H1 (cell line): Measurements from ENCODE around the gene GPR39. TPM values are rescaled to one million over a fixed set of nuclear protein-coding genes. Genes with fewer than 3 reads are reported as not detected.

Experiments used
- CTCF ChIA-PET: fragments of 300-600 bp; sonication (Branson Sonifier 250); formaldehyde crosslinking; loops from one replicate; lab custom pipeline; 2021; ENCODE audit not compliant: partially characterized antibody; lab: Charles Lee
- POLR2A ChIA-PET: fragments of 300-600 bp; sonication (Branson Sonifier 250); formaldehyde crosslinking; loops from one replicate; lab custom pipeline; 2021; ENCODE audit warnings: inconsistent platforms; ENCODE audit not compliant: partially characterized antibody; lab: Charles Lee
- DNase-seq, 2 experiments: peaks; one replicate each; pipeline versions ENCODE4 v3.0.0 to v3.0.0-alpha.2; 2010 to 2022; ENCODE audit warnings: low spot score in 2 of 2, low read depth in 1 of 2, mixed read lengths in 1 of 2
- FAIRE-seq: peaks from 2 replicates; lab custom pipeline; 2011; peaks lifted over from hg19 to GRCh38; lab: Jason Lieb, UNC
- H2AFZ ChIP-seq: 2 replicates; pipeline ENCODE4 v1.8.1; 2012; ENCODE audit warnings: low read length, inconsistent platforms
- H2AK5ac ChIP-seq: 2 replicates; pipeline ENCODE4 v1.6.1; 2013; ENCODE audit warnings: low read depth, low read length
- H2BK120ac ChIP-seq: replicated peaks from 2 replicates; pipeline ENCODE3; 2013; ENCODE audit warnings: low read depth, low read length, inconsistent platforms
- H2BK12ac ChIP-seq: 2 replicates; pipeline ENCODE4 v1.6.1; 2013; ENCODE audit warnings: low read depth, low read length
- H2BK15ac ChIP-seq: 2 replicates; pipeline ENCODE4 v1.6.1; 2013; ENCODE audit warnings: low read length
- H2BK20ac ChIP-seq: 2 replicates; pipeline ENCODE4 v1.6.1; 2013; ENCODE audit warnings: low read length
- H2BK5ac ChIP-seq: 2 replicates; pipeline ENCODE4 v1.6.1; 2013; ENCODE audit warnings: low read depth, low read length
- H3K14ac ChIP-seq: 2 replicates; pipeline ENCODE4 v1.6.1; 2013; ENCODE audit warnings: inconsistent platforms; ENCODE audit not compliant: insufficient read length
- H3K18ac ChIP-seq: 2 replicates; pipeline ENCODE4 v1.6.1; 2013; ENCODE audit warnings: low read length; ENCODE audit errors: extremely low read depth
- H3K23ac ChIP-seq: 2 replicates; pipeline ENCODE4 v1.6.1; 2013; ENCODE audit warnings: inconsistent platforms; ENCODE audit not compliant: insufficient read length
- H3K23me2 ChIP-seq: 2 replicates; pipeline ENCODE4 v1.6.1; 2013; ENCODE audit warnings: low read depth, low read length
- H3K27ac ChIP-seq: 2 replicates; pipeline ENCODE4 v1.6.1; 2011; ENCODE audit warnings: low read depth, low read length, inconsistent platforms
- H3K27me3 ChIP-seq, 4 experiments: replicated peaks in 1 of 4; 1 replicate in 1 of 4; 2 replicates in 3 of 4; pipeline versions ENCODE4 v1.6.1 to v1.8.1; 2011 to 2013; ENCODE audit warnings: low read length in 3 of 4, mild to moderate bottlenecking in 3 of 4, inconsistent platforms in 2 of 4, mixed read lengths in 2 of 4, moderate library complexity in 1 of 4; ENCODE audit not compliant: control insufficient read depth in 3 of 4, insufficient read depth in 3 of 4; ENCODE audit errors: extremely low read depth in 1 of 4
- H3K36me3 ChIP-seq, 4 experiments: 2 replicates each; pipeline versions ENCODE4 v1.6.1 to v1.8.1; 2011 to 2013; ENCODE audit warnings: mild to moderate bottlenecking in 4 of 4, low read length in 3 of 4, moderate library complexity in 2 of 4, control low read depth in 1 of 4, inconsistent platforms in 1 of 4; ENCODE audit not compliant: insufficient read depth in 4 of 4, control insufficient read depth in 2 of 4
- H3K4ac ChIP-seq: replicated peaks from 2 replicates; pipeline ENCODE3; 2013; ENCODE audit warnings: low read length, low read depth, mixed read lengths, inconsistent platforms; ENCODE audit not compliant: insufficient read length
- H3K4me1 ChIP-seq, 4 experiments: replicated peaks in 1 of 4; 1 replicate in 1 of 4; 2 replicates in 3 of 4; pipeline versions ENCODE4 v1.6.1 to v1.8.1; 2011 to 2013; ENCODE audit warnings: low read length in 3 of 4, inconsistent platforms in 2 of 4, mixed read lengths in 1 of 4; ENCODE audit not compliant: insufficient read depth in 4 of 4, control insufficient read depth in 3 of 4
- H3K4me2 ChIP-seq, 2 experiments: 2 replicates each; pipeline versions ENCODE4 v1.6.1 to v1.8.1; 2011 to 2013; ENCODE audit warnings: low read depth in 2 of 2, low read length in 2 of 2, control low read depth in 1 of 2, inconsistent platforms in 1 of 2, mild to moderate bottlenecking in 1 of 2; ENCODE audit not compliant: insufficient read depth in 1 of 2
- H3K4me3 ChIP-seq, 4 experiments: fragments of 200-600, 300-600 bp in 1 of 4; sonication (generic), shearing (Covaris generic), sonication (Bioruptor Twin) in 1 of 4; 2 replicates each; pipeline versions ENCODE4 v1.5.1 to v1.8.1; 2011 to 2016; ENCODE audit warnings: low read length in 4 of 4, low read depth in 3 of 4, control low read depth in 2 of 4, inconsistent platforms in 2 of 4, mild to moderate bottlenecking in 2 of 4, mixed read lengths in 1 of 4, moderate library complexity in 1 of 4; ENCODE audit not compliant: insufficient read depth in 2 of 4; ENCODE audit errors: extremely low read depth in 1 of 4
- H3K56ac ChIP-seq: replicated peaks from 2 replicates; pipeline ENCODE3; 2013; ENCODE audit warnings: low read depth, mild to moderate bottlenecking, mixed read lengths, low read length, inconsistent platforms; ENCODE audit not compliant: insufficient read length
- H3K79me1 ChIP-seq: 2 replicates; pipeline ENCODE4 v1.6.1; 2013; ENCODE audit warnings: low read depth, low read length, control low read depth
- H3K79me2 ChIP-seq, 2 experiments: 2 replicates each; pipeline versions ENCODE4 v1.6.1 to v1.8.1; 2012 to 2013; ENCODE audit warnings: low read length in 2 of 2, mild to moderate bottlenecking in 2 of 2, inconsistent platforms in 1 of 2; ENCODE audit not compliant: insufficient read depth in 2 of 2, control insufficient read depth in 1 of 2
- H3K9ac ChIP-seq, 4 experiments: replicated peaks in 1 of 4; 1 replicate in 1 of 4; 2 replicates in 3 of 4; pipeline versions ENCODE4 v1.6.1 to v1.8.1; 2011 to 2013; ENCODE audit warnings: low read depth in 3 of 4, low read length in 3 of 4, control low read depth in 2 of 4, mild to moderate bottlenecking in 2 of 4, moderate library complexity in 2 of 4, inconsistent platforms in 1 of 4; ENCODE audit errors: extremely low read depth in 1 of 4
- H3K9me3 ChIP-seq, 2 experiments: 2 replicates each; pipeline versions ENCODE4 v1.6.1 to v1.8.1; 2012 to 2013; ENCODE audit warnings: mild to moderate bottlenecking in 2 of 2, moderate library complexity in 2 of 2, control low read depth in 1 of 2, inconsistent platforms in 1 of 2, low read depth in 1 of 2, low read length in 1 of 2, mixed read lengths in 1 of 2; ENCODE audit not compliant: insufficient read depth in 2 of 2
- H4K20me1 ChIP-seq, 2 experiments: replicated peaks in 1 of 2; 2 replicates each; pipeline versions ENCODE3 to v1.8.1; 2011 to 2013; ENCODE audit warnings: inconsistent platforms in 2 of 2, low read length in 2 of 2, mild to moderate bottlenecking in 1 of 2; ENCODE audit not compliant: insufficient read depth in 2 of 2, control insufficient read depth in 1 of 2
- H4K5ac ChIP-seq: 2 replicates; pipeline ENCODE4 v1.6.1; 2013; ENCODE audit warnings: low read length, low read depth, mixed read lengths, inconsistent platforms; ENCODE audit not compliant: insufficient read length
- H4K8ac ChIP-seq: 2 replicates; pipeline ENCODE4 v1.8.0; 2013; ENCODE audit warnings: mild to moderate bottlenecking, moderate library complexity, low read length, inconsistent platforms; ENCODE audit not compliant: insufficient read depth; ENCODE audit errors: extremely low read depth
- H4K91ac ChIP-seq: replicated peaks from 2 replicates; pipeline ENCODE3; 2013; ENCODE audit warnings: low read length, mixed read lengths, inconsistent platforms; ENCODE audit not compliant: insufficient read length
- EGR1 ChIP-seq: IDR thresholded peaks from 2 replicates; pipeline ENCODE4 v1.6.1; 2011; ENCODE audit warnings: low read depth, low read length, borderline replicate concordance
- RBBP5 ChIP-seq: IDR thresholded peaks from 2 replicates; pipeline ENCODE4 v1.7.1; 2012; ENCODE audit warnings: low read depth, mild to moderate bottlenecking, inconsistent platforms, low read length, moderate library complexity, borderline replicate concordance
- RNF2 ChIP-seq: fragments of 200-900, 300-1000 bp; sonication (generic); IDR thresholded peaks from 2 replicates; pipeline ENCODE4 v1.7.1; 2016; ENCODE audit warnings: borderline replicate concordance, low read depth, mild to moderate bottlenecking, antibody characterized with exemption, low read length; ENCODE audit not compliant: poor library complexity, severe bottlenecking; ENCODE audit errors: missing control alignments
- SIX5 ChIP-seq: IDR thresholded peaks from 2 replicates; pipeline ENCODE4 v1.6.1; 2011; ENCODE audit warnings: mild to moderate bottlenecking, low read depth, low read length
- polyA plus RNA-seq, 7 experiments: library from polyadenylated mRNA; depleted of rRNA in 3 of 7; stranded (reverse) in 5 of 7; unstranded in 2 of 7; fragments of >200 nt in 5 of 7; fragments of 200-250 nt in 2 of 7; gene quantifications; 1 replicate in 5 of 7; 2 replicates in 1 of 7; 4 replicates in 1 of 7; pipeline versions ENCODE4 v1.2.1 to v1.2.3, GENCODE V29; 2011 to 2013; ENCODE audit warnings: missing spikeins in 2 of 7, mixed read lengths in 2 of 7
- total RNA-seq: library from RNA; stranded (reverse); fragmentation: NEBNext Ultra II Directional; extraction: Animal tissue kit (Norgen Biotek cat#: 25700); gene quantifications from 2 replicates; pipeline ENCODE4 v1.2.1, GENCODE V29; 2021
- TF ChIP-seq, protein P1 (sequence below): IDR thresholded peaks from 2 replicates; pipeline ENCODE4 v1.6.1; 2012; ENCODE audit warnings: inconsistent platforms
- TF ChIP-seq, protein P2 (sequence below): IDR thresholded peaks from 2 replicates; pipeline ENCODE4 v1.6.1; 2012; ENCODE audit warnings: low read length, inconsistent platforms
- TF ChIP-seq, protein P3 (sequence below), 3 experiments: IDR thresholded peaks; 1 replicate in 2 of 3; 2 replicates in 1 of 3; pipeline versions ENCODE4 v1.5.1 to v1.6.1; 2011; ENCODE audit warnings: low read length in 3 of 3, mild to moderate bottlenecking in 3 of 3, inconsistent platforms in 2 of 3, low read depth in 1 of 3, moderate library complexity in 1 of 3; ENCODE audit not compliant: insufficient read depth in 1 of 3; ENCODE audit errors: control extremely low read depth in 1 of 3

The GPR39 gene
- total and polyA plus RNA-seq, 2 of the 8 experiments (the other 6 are each of a cell fraction or from before 2014, with no cell fraction given) = 0.63 to 2.7 TPM

DNA sequence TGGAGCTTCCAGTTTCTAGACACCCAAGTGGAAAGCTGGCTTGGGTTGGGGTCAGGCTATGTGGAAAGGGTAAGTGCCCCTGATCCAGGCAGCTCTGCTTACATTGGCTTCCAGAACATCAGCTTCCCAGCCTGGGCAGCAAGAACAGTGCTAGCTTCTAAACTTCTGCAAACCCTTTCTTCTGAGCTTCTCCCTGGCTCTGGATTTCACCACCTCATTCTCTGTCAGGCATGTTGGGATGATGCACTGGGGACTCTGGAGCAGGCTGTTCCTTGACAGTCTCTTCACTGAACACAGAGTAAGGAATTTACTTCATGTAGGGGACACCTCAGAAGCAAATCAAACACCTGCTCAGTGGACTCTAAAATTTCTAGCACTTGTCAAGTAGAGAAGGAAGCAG, 180.6 kb downstream of the GPR39 start:
- Histone ChIP-seq H2BK12ac (no peak overlapping the region), H3K56ac (no peak overlapping the region), H3K4ac (no peak overlapping the region), H2BK5ac (no peak overlapping the region), H3K14ac (no peak overlapping the region), H4K5ac (no peak overlapping the region), H3K4me2 (no peak overlapping the region), H2AFZ (no peak overlapping the region), H3K23ac (no peak overlapping the region), H2BK20ac (no peak overlapping the region), H3K23me2 (no peaks in the 10 kb centered on the region), H2AK5ac (no peak overlapping the region), H4K8ac (no peak overlapping the region; the same call in 1 of the 2 replicates), H4K20me1 (no peaks in the 10 kb centered on the region), H3K18ac (no peak overlapping the region), H3K79me1 (no peaks in the 10 kb centered on the region), H3K27ac (no peak overlapping the region), H3K9me3 (peaks cover 4% of the 10 kb centered on the region in 2 experiments; a peak in 2 of 4 replicates), H4K91ac (no peak overlapping the region), H3K4me1 (no peaks in the 10 kb centered on the region), H2BK120ac (no peak overlapping the region), H2BK15ac (no peak overlapping the region), H3K79me2 (no peaks in the 10 kb centered on the region), H3K4me3 (no peak overlapping the region), H3K9ac (no peak overlapping the region), H3K36me3 (no peaks in the 10 kb centered on the region), H3K27me3 (no peaks in the 10 kb centered on the region)
- ChIA-PET CTCF (no interaction called here), POLR2A (no interaction called here)
- DNase-seq (no peak), FAIRE-seq (no peak)
- TF ChIP-seq SIX5 = no peak
- TF ChIP-seq, protein P1, sequence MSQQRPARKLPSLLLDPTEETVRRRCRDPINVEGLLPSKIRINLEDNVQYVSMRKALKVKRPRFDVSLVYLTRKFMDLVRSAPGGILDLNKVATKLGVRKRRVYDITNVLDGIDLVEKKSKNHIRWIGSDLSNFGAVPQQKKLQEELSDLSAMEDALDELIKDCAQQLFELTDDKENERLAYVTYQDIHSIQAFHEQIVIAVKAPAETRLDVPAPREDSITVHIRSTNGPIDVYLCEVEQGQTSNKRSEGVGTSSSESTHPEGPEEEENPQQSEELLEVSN = no peak
- TF ChIP-seq RBBP5 = no peak
- TF ChIP-seq, protein P2, sequence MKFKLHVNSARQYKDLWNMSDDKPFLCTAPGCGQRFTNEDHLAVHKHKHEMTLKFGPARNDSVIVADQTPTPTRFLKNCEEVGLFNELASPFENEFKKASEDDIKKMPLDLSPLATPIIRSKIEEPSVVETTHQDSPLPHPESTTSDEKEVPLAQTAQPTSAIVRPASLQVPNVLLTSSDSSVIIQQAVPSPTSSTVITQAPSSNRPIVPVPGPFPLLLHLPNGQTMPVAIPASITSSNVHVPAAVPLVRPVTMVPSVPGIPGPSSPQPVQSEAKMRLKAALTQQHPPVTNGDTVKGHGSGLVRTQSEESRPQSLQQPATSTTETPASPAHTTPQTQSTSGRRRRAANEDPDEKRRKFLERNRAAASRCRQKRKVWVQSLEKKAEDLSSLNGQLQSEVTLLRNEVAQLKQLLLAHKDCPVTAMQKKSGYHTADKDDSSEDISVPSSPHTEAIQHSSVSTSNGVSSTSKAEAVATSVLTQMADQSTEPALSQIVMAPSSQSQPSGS = no peak
- TF ChIP-seq EGR1 = no peak
- TF ChIP-seq, protein P3, sequence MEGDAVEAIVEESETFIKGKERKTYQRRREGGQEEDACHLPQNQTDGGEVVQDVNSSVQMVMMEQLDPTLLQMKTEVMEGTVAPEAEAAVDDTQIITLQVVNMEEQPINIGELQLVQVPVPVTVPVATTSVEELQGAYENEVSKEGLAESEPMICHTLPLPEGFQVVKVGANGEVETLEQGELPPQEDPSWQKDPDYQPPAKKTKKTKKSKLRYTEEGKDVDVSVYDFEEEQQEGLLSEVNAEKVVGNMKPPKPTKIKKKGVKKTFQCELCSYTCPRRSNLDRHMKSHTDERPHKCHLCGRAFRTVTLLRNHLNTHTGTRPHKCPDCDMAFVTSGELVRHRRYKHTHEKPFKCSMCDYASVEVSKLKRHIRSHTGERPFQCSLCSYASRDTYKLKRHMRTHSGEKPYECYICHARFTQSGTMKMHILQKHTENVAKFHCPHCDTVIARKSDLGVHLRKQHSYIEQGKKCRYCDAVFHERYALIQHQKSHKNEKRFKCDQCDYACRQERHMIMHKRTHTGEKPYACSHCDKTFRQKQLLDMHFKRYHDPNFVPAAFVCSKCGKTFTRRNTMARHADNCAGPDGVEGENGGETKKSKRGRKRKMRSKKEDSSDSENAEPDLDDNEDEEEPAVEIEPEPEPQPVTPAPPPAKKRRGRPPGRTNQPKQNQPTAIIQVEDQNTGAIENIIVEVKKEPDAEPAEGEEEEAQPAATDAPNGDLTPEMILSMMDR (IDR thresholded peaks at IDR 0.05; ENCODE audit: control extremely low read depth in 1 of 3, insufficient read depth in 1 of 3, low read depth in 1 of 3, low read length in 3 of 3) = no peak
- no peak for TF ChIP-seq RNF2
